Measurements from ENCODE around the gene UBAC2.

The UBAC2 gene

DNA sequence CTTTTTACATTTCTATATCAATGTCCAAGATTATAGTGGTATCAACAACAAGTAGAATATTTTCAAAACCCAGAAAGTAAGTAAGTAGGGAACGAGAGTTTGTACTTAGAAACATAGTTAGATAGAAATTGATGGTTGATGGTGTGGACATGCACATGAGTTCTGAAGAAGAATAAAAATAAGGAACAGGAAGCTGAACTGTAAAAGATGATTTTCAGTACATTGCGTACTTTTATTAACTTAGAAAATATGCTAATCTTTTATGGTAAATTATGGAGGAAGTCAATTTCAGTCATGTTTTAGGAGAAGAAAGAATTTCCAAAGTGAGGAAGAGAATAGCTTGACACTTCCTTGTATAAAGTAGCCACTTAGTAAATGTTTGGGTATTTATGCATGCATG lies 69.9 kb downstream of the UBAC2 start:
- TF ChIP-seq, protein P1, sequence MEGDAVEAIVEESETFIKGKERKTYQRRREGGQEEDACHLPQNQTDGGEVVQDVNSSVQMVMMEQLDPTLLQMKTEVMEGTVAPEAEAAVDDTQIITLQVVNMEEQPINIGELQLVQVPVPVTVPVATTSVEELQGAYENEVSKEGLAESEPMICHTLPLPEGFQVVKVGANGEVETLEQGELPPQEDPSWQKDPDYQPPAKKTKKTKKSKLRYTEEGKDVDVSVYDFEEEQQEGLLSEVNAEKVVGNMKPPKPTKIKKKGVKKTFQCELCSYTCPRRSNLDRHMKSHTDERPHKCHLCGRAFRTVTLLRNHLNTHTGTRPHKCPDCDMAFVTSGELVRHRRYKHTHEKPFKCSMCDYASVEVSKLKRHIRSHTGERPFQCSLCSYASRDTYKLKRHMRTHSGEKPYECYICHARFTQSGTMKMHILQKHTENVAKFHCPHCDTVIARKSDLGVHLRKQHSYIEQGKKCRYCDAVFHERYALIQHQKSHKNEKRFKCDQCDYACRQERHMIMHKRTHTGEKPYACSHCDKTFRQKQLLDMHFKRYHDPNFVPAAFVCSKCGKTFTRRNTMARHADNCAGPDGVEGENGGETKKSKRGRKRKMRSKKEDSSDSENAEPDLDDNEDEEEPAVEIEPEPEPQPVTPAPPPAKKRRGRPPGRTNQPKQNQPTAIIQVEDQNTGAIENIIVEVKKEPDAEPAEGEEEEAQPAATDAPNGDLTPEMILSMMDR (IDR thresholded peaks at IDR 0.05; ENCODE audit: insufficient read depth, low read length, missing control alignments): no peak
- CTCF ChIA-PET: interaction anchor here (0.7 to 24.4 kb wide), 46 partner anchors 9 to 328 kb away, joined by 3 to 1002 read pairs (median 8); partner anchors contain the start of genes GPR18, TM9SF2 and UBAC2
- no peak for DNase-seq (ENCODE audit: low read depth, low spot score)
- H3K4me3 ChIP-seq (ENCODE audit: low read depth, low read length): no peak overlapping the region
- POLR2A ChIA-PET: no interaction called here

DNA sequence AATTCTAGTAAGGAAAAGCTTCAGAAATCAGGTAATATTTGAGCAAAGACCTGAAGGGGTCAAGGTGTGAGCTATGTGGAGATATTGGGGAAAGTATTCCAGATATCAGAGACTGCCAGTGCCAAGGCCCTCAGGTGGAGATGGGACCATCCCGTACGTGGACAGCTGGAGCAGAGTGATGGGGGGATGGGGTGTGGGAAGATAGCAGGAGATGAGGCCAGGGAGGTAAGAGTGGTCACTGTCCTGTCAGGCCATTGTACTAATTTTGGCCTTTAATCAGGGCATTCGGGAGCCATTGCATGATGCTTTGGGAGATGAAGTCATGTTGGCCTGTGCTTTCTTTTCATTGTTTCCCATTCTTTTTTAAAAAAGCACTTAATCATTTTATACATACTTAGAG lies 70.6 kb downstream of the UBAC2 start:
- DNase-seq (ENCODE audit: low read depth, low spot score): no peak
- ChIA-PET POLR2A (no interaction called here), CTCF (interaction anchor here (1.2 to 24.4 kb wide), 15 partner anchors 8 to 182 kb away, joined by 3 to 1002 read pairs (median 8); partner anchors contain the start of gene GPR18)
- TF ChIP-seq, protein P1 (IDR thresholded peaks at IDR 0.05; ENCODE audit: insufficient read depth, low read length, missing control alignments): no peak
- H3K4me3 ChIP-seq (ENCODE audit: low read depth, low read length): no peak overlapping the region

DNA sequence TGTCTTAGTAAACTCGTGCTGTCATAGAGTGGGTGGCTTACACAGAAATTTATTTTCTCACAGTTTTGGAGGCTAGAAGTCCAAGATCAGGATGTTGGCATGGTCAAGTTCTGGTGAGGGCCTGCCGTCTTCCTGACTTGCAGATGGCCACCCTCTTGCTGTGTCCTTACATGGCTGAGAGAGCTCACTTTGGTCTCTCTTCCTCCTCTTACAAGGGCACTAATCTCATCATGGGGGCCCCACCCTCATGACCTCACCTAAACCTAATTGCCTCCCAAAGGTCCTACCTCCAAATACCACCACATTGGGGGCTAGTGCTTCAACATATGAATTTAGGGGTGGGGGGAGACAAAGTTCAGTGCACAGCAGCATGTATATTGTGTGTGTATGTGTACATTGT lies 71.8 kb downstream of the UBAC2 start:
- DNase-seq (ENCODE audit: low read depth, low spot score): no peak
- H3K4me3 ChIP-seq (ENCODE audit: low read depth, low read length): no peak overlapping the region
- CTCF ChIA-PET: interaction anchor here (0.6 to 24.4 kb wide), 5 partner anchors 16 to 171 kb away, joined by 3 to 1002 read pairs (median 9); partner anchors contain the start of gene GPR18
- POLR2A ChIA-PET: no interaction called here
- TF ChIP-seq, protein P1 (IDR thresholded peaks at IDR 0.05; ENCODE audit: insufficient read depth, low read length, missing control alignments): no peak

DNA sequence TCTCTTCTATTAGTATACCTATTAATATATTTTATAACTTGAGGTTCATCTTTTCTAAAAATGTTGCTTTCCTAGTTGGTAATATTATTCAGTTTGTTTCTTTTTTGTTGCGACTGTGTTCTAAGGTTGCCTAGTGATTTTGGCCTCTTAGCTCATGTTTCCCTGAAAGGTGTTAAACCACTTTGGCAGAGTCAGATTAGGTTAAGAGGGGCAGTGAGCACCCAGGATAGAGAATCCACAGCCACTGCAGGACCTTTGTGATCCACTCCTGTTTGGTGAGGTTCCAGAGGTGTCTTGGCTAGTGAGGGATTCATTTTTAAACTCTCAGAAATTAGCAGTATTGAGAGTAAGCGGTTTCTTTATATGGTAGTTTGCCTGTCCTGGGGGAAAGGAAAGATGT lies 72.5 kb downstream of the UBAC2 start:
- no peak overlapping the region for H3K4me3 ChIP-seq (ENCODE audit: low read depth, low read length)
- DNase-seq (ENCODE audit: low read depth, low spot score): no peak
- ChIA-PET CTCF (interaction anchor here (0.6 to 24.4 kb wide), 3 partner anchors 72 to 164 kb away, joined by 3 to 1002 read pairs (median 9); no protein-coding TSS in a partner anchor), POLR2A (no interaction called here)
- TF ChIP-seq, protein P1 (IDR thresholded peaks at IDR 0.05; ENCODE audit: insufficient read depth, low read length, missing control alignments): no peak

DNA sequence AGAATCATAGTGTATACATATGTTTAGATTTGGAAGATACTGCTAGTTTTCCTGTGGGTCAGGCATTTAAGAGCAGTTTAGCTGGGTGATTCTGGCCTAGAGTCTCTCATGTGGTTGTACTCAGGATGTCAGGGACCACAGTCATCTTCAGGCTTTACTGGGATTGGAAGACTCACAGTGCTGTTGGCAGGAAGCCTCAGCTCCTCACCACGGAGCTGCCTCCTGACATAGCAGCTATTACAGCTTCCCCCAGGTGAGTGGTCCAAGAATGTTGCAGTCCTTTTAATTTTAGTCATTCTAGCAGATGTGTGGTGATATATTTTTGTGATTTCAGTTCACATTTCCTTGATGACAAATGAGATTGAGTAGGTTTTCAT lies 74.4 kb downstream of the UBAC2 start:
- ChIA-PET CTCF (interaction anchor here (0.8 to 24.4 kb wide), 9 partner anchors 8 to 230 kb away, joined by 3 to 1002 read pairs (median 4); no protein-coding TSS in a partner anchor), POLR2A (interaction anchor here (1.1 kb wide), 2 partner anchors 46 to 71 kb away, joined by 3 to 4 read pairs; no protein-coding TSS in a partner anchor)
- H3K4me3 ChIP-seq (ENCODE audit: low read depth, low read length): no peak overlapping the region
- peak; percentile 47 for DNase-seq (ENCODE audit: low read depth, low spot score)
- TF ChIP-seq, protein P1 (IDR thresholded peaks at IDR 0.05; ENCODE audit: insufficient read depth, low read length, missing control alignments): no peak

DNA sequence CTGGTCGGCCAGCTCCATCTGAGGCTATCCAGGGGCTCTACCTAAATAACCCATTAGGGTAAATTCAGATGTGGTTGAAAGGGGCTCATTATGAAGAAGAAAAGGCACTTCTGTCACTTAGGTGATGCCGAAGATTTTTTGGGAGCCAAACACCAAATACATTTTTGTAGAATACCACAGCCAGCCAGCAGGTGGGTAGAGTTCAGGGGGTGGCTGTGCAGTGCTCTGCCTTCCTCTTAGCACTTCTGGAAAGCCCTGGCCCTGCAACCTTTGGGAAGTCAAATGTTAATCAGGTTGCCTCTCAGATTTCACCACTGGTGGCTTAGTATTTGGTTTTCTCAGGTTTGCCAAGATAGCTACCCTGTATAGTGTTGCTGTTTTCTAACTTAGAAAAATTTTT lies 76.1 kb downstream of the UBAC2 start:
- no peak overlapping the region for H3K4me3 ChIP-seq (ENCODE audit: low read depth, low read length)
- ChIA-PET CTCF (interaction anchor here (1.0 to 24.4 kb wide), 6 partner anchors 9 to 166 kb away, joined by 3 to 1002 read pairs (median 5); no protein-coding TSS in a partner anchor), POLR2A (no interaction called here)
- no peak for DNase-seq (ENCODE audit: low read depth, low spot score)
- TF ChIP-seq, protein P1 (IDR thresholded peaks at IDR 0.05; ENCODE audit: insufficient read depth, low read length, missing control alignments): no peak

All from AG04449 (cell line).